Measurements from ENCODE around the gene ADAMTS14.

Gene ADAMTS14

GRCh38 chr10:70780772-70781171 lies 108.5 kb downstream of the ADAMTS14 start:
- ATAC-seq, result no peak
- TF ChIP-seq ZFP30 (CRISPR knock-in tag; IDR thresholded peaks at IDR 0.05), result no peak

GRCh38 chr10:70781461-70782051 lies 109.2 kb downstream of the ADAMTS14 start:
- TF ChIP-seq ESRRG (CRISPR knock-in tag; IDR thresholded peaks at IDR 0.05) (no peak), SNAI2 (CRISPR knock-in tag; IDR thresholded peaks at IDR 0.05) (no peak), OSR1 (CRISPR knock-in tag; IDR thresholded peaks at IDR 0.05) (no peak), POU6F1 (CRISPR knock-in tag; IDR thresholded peaks at IDR 0.05; ENCODE audit: borderline replicate concordance, low read depth) (no peak)
- ATAC-seq, result no peak

- no peak for TF ChIP-seq GLIS3 (CRISPR knock-in tag; IDR thresholded peaks at IDR 0.05)
- TF ChIP-seq TSHZ2 (CRISPR knock-in tag; IDR thresholded peaks at IDR 0.05), result no peak
- TF ChIP-seq ZNF70 (CRISPR knock-in tag; IDR thresholded peaks at IDR 0.05), result no peak
- TF ChIP-seq ZFP3 (CRISPR knock-in tag; IDR thresholded peaks at IDR 0.05), result no peak
- TF ChIP-seq ZC3H10 (CRISPR knock-in tag; IDR thresholded peaks at IDR 0.05), result no peak
- no peak for TF ChIP-seq TCF4 (CRISPR knock-in tag; IDR thresholded peaks at IDR 0.05; ENCODE audit: borderline replicate concordance)
- TF ChIP-seq ISL1 (CRISPR knock-in tag; IDR thresholded peaks at IDR 0.05), result no peak
- no peak for TF ChIP-seq BACH2 (CRISPR knock-in tag; IDR thresholded peaks at IDR 0.05; ENCODE audit: borderline replicate concordance)
- TF ChIP-seq CSRNP3 (CRISPR knock-in tag; IDR thresholded peaks at IDR 0.05), result no peak
- ATAC-seq, result no peak
These were observed 109.9 kb downstream of the ADAMTS14 start for GRCh38 chr10:70782086-70782745.

GRCh38 chr10:70782746-70783680 lies 110.7 kb downstream of the ADAMTS14 start:
- no peak for TF ChIP-seq BACH2 (CRISPR knock-in tag; IDR thresholded peaks at IDR 0.05; ENCODE audit: borderline replicate concordance)
- ATAC-seq, result no peak

- TF ChIP-seq TSHZ2 (CRISPR knock-in tag; IDR thresholded peaks at IDR 0.05) (no peak), ESRRG (CRISPR knock-in tag; IDR thresholded peaks at IDR 0.05) (no peak), PATZ1 (CRISPR knock-in tag; IDR thresholded peaks at IDR 0.05; ENCODE audit: borderline replicate concordance) (no peak), ZFP3 (CRISPR knock-in tag; IDR thresholded peaks at IDR 0.05) (no peak), ARNTL (CRISPR knock-in tag; IDR thresholded peaks at IDR 0.05; ENCODE audit: borderline replicate concordance, low read depth) (no peak), CSRNP3 (CRISPR knock-in tag; IDR thresholded peaks at IDR 0.05) (no peak), ZNF565 (CRISPR knock-in tag; conservative IDR thresholded peaks at IDR 0.05; ENCODE audit: low read depth) (no peak), TCF4 (CRISPR knock-in tag; IDR thresholded peaks at IDR 0.05; ENCODE audit: borderline replicate concordance) (no peak)
- ATAC-seq, result no peak
These were observed 111.7 kb downstream of the ADAMTS14 start for GRCh38 chr10:70784016-70784415.

All from SK-N-SH treated with all-trans-retinoic acid at 6 μM for 48 hours (cell line).